Stimulated activated CD4-positive, alpha-beta T cell treated with anti-CD3 and anti-CD28 coated beads, Interleukin-12 subunit alpha, Interleukin-12 subunit beta, amount 100 ng/mL, for 48 hours (primary cell): ENCODE results near the gene TPCN1.

Experiments used
- DNase-seq, 3 donors: peaks; one replicate each; pipeline ENCODE4 v3.0.0-alpha.2; 2020; ENCODE audit warnings: low read depth in 2 of 3, low spot score in 1 of 3

TPCN1 gene

DNA sequence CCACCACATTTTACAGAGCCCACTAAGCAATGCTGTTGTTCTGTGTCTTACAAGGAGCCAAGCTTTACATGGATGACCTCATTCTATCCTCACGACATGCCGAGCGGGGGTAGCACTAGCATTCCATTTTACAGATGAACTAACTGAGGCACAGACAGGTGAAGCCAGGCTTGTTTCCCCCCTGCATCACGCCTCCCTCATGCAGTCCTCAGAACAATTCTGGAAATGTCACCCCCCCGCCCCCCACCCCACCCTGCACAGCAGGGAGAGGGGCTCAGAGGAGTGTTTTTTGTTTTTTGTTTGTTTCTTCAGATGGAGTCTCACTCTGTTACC, 112.1 kb downstream of the TPCN1 start:
- no peak for DNase-seq

DNA sequence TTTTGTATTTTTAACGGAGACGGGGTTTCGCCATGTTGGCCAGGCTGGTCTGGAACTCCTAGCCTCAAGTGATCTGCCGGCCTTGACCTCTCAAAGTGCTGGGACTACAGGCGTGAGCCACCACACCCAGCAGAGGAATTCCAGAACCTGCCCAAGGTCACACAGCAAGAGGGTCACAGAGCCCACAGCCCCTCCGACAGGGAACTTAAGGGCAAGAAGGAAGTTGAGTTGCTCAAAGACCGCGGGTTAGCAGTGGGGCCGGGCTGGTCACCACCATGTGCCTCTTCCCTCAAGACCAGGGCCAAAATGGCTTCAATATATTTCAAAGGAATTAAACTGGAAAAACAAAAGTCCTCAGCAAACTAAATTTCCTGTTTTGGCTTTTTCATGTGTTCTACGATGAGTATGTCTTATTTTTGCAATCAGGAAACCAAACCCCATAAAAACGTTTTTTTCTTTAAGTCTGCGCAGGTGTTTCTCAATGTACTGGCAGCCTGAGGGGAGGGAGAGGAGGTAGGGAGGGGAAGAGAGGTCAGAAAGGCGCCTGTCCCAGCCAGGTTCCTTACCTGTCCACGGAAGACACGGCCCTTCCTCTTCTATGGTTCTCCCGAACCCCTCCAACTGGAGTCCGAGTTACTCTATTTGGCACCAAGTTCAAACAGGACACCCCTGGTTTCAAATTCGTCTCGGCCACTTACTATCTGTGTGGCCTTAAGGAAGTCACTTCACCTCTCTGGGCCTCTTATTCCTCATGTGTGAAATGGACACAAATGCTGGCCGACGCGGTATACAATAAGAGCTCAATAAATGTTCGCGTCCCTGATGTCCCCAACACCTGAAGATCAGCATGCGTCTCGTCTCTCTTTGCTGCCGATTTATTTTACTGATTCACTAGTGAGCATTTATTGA, 112.9 kb downstream of the TPCN1 start:
- no peak for DNase-seq

DNA sequence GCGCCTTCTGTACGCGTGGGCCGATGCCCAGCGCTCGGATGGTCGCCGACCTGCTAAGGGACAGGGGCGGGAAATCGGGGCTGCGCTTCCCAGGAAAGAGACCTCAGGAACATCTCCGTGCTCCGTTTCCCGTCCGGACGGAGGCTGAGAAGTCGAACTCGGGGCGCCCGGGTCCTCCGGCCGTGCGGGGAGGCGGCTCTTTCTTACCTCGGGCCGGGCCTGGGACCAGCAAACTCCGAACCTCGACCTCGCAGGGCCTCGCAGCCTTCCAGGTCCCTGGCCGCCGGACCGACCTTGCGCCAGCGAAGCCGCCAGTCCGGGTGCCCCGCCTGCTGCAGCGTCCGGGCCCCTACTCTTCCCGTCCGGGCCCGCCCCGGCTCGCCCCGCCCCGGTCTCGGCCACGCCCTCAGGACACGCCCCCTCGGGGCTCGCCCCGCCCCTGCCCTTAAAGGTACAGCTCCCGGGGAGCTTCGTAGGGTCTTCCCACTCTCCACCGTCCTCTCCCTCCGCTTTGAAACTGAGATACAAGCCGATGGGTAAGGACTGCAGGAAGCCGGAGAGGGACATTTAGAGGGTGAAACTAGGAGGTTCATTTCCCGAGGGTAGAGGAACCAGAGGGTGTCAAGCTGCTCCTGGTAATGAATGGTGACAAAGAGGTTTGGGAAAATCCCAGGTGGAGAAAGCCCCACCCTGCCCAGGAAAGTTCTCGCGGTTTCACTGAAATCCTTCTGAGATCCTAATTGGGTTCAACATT, 113.7 kb downstream of the TPCN1 start, which contains the start of gene SLC8B1:
Gene SLC8B1, minus strand, starts transcription at position 324 of the 754 bp plus-strand sequence. CDS start 2,231 bp downstream, outside the sequence.
- DNase-seq: peak; percentile 79 to 97 (median 80)

DNA sequence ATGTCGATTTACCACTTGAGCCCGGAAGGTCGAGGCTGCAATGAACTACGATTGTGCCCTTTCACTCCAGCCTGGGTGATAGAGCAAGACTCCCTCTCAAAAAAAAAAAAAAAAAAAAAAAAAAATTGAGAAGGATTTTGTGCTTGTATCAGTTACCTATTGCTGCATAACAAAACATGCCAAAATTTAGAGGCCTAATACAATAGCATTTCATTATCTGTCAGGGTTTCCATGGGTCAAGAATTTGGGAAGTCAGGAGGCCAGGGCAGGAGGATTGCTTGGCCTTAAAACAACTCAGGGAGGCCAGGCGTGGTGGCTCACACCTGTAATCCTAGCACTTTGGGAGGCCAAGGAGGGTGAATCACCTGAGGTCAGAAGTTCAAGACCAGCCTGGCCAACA, 118.3 kb downstream of the TPCN1 start:
- DNase-seq: no peak

DNA sequence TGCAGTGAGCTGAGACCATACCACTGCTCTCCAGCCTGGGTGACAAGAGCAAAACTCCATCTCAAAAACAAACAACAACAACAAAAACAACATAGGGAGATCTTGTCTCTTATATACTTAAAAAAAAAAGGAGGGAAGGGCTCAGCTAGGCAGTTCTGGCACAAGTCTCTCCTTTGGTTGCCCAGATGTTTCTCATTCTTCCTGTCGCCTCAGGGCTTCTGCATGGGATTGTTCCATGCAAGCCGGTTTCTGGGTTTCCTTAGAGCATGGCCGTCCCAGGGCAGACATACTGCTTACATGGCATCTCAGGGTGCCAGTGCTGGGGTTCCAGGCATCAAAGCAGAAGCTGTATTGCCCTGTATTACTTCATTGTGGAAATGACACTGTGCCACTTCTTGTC, 118.8 kb downstream of the TPCN1 start:
- DNase-seq: no peak

DNA sequence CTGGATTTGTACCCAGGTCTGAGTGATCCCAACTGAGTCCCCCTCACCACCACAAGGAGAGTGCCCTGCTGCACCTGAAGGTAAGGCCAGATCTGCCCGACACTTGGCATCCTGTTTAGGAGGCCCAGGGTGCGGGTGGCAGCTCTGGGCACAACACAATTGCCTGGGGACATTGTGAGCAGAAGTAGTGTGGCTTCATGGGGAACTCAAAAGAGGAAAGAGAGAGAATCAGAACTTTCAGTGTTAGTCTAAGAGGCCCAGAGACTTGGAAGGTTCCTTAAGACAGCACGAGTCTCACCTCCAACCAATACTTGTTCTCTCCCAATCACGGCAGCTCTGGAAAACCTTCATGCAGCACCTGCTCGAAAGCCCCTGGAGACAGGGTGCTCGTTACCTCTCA, 120.3 kb downstream of the TPCN1 start:
- no peak for DNase-seq

DNA sequence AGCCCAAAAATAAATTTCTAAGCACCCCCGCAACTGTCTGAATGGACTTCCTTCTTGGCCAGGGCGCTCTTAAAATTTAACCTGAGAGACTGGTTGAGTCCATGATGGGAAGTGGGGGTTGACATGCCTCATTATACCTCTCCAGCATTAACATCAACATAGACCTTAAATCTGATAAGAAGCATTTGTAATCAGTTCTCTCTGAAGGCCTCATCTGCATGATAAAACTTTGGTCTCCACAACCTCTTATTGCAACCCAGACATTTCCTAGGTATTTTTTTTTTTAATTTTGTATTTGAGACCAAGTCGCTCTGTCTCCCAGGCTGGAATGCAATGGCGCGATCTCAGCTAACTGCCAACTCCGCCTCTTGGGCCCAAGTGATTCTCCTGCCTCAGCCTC, 124.1 kb downstream of the TPCN1 start:
- no peak for DNase-seq

DNA sequence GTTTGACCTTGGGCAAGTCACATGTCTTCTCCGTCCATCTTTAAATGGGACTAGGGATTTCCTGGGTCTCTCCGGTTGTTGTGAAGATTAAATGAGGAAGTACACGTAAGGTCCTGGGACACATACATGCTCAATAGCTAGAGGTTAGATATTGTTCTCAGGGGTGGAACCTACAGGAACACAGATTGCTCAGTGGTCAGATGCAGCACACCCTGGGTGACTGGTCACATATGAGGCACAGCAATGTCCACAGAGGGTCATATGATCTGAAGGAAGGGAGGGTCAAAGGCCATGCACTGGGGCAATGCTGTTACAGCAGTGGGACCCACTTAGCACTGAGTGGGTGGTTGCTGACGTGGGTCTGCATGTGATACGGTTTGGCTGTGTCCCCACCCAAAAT, 125.1 kb downstream of the TPCN1 start:
- no peak for DNase-seq

DNA sequence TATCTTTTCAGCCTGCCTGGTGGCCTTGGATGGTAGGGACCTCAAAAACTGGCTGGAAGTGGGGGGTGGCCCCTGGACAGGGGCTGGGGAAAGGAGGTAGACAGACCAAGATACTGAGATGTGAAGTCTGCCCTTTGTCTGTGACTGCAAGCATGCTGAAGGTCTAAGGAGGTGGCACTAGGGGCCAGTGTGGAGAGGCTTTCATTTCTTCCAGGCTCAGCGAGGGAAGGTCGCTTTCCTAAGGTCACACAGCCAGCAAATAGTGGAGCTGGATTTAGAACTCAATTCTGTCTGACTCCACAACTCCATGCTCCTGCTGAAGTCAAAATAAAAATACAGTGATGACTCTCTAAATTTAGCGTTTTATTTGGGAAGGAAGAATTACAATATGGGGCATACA, 125.8 kb downstream of the TPCN1 start:
- no peak for DNase-seq

DNA sequence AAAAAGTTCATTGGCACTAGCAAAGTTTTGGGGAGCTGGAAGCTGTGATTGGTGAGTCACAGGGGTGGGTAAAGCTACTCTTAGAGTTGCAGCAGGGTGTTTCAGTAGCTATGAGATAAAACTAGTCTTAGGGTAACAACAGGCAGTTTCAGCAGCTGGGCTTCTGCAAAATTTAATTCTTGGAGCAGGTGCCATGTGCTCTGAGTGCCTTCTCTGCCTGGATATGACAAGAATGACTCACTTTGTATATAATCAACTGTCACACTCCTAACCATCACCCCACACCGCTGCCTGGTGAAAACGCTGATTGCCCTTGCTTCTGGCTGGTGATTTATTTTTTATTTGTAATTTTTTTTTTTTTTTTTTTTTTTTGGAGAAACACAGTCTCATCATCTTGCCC, 126.6 kb downstream of the TPCN1 start:
- DNase-seq: no peak
